T-cell (primary cell): ENCODE results near the gene SLC2A5. TPM values are rescaled to one million over a fixed set of nuclear protein-coding genes. Genes with fewer than 3 reads are reported as not detected.
"Not testable (repeated sequence)": the region's sequence is repeated elsewhere in the genome, so short reads cannot be mapped to it uniquely, and the experiment has no call there.

Source experiments
- ATAC-seq, 4 experiments: fragments of 200-7000 bp in 3 of 4; fragments of 150-1000 bp in 1 of 4; cut with Tn5 transposase; replicated peaks in 1 of 4; 1 replicate in 3 of 4; 2 replicates in 1 of 4; pipeline ENCODE4 v1.10.0; 2021; ENCODE audit warnings: moderate library complexity in 3 of 4, mild to moderate bottlenecking in 2 of 4, moderate number of reproducible peaks in 1 of 4
- CTCF ChIA-PET, 2 donors: fragments of 300-600 bp; sonication (Branson Sonifier 250); formaldehyde crosslinking; loops; one replicate each; lab custom pipeline; 2022; ENCODE audit warnings: antibody characterized with exemption in 2 of 2; lab: Charles Lee
- POLR2A ChIA-PET, 2 donors: fragments of 300-600 bp; sonication (Branson Sonifier 250); formaldehyde crosslinking; loops; one replicate each; lab custom pipeline; 2022; ENCODE audit warnings: antibody characterized with exemption in 2 of 2; lab: Charles Lee
- DNase-seq, 35 experiments: peaks; one replicate each; pipeline versions ENCODE4 v3.0.0 to v3.0.0-alpha.2; 2013 to 2023
- H3K27ac ChIP-seq: one replicate; pipeline ENCODE4 v1.5.1; 2013; ENCODE audit warnings: low read length
- H3K27me3 ChIP-seq, 2 experiments: replicated peaks in 1 of 2; 1 replicate in 1 of 2; 2 replicates in 1 of 2; pipeline versions ENCODE4 v1.6.1 to v1.7.0; 2013; ENCODE audit warnings: low read length in 1 of 2, mixed read lengths in 1 of 2; ENCODE audit not compliant: control insufficient read depth in 2 of 2, insufficient read depth in 2 of 2; ENCODE audit errors: extremely low read depth in 1 of 2
- H3K36me3 ChIP-seq, 2 donors: 1 replicate in 1 of 2; 2 replicates in 1 of 2; pipeline versions ENCODE4 v1.6.1 to v1.7.0; 2013; ENCODE audit warnings: low read length in 1 of 2; ENCODE audit not compliant: control insufficient read depth in 2 of 2, insufficient read depth in 1 of 2; ENCODE audit errors: extremely low read depth in 1 of 2
- H3K4me1 ChIP-seq, 2 experiments: 1 replicate in 1 of 2; 2 replicates in 1 of 2; pipeline versions ENCODE4 v1.6.1 to v1.7.0; 2013; ENCODE audit warnings: low read length in 2 of 2, mixed read lengths in 1 of 2; ENCODE audit not compliant: insufficient read depth in 2 of 2, control insufficient read depth in 1 of 2; ENCODE audit errors: extremely low read depth in 1 of 2
- H3K4me3 ChIP-seq, 2 donors: 1 replicate in 1 of 2; 2 replicates in 1 of 2; pipeline versions ENCODE4 v1.5.1 to v1.7.0; 2013; ENCODE audit warnings: mild to moderate bottlenecking in 2 of 2, low read length in 1 of 2, moderate library complexity in 1 of 2; ENCODE audit not compliant: control insufficient read depth in 1 of 2; ENCODE audit errors: extremely low read depth in 1 of 2
- H3K9me3 ChIP-seq: 2 replicates; pipeline ENCODE4 v1.7.0; 2013
- H3K27ac Mint-ChIP-seq, 2 donors: one replicate each; pipeline ENCODE4 v1.8.0; 2020 to 2021; ENCODE audit warnings: mild to moderate bottlenecking in 2 of 2, mixed read lengths in 2 of 2
- H3K27me3 Mint-ChIP-seq, 2 donors: one replicate each; pipeline ENCODE4 v1.8.0; 2021 to 2022; ENCODE audit warnings: mixed read lengths in 2 of 2
- H3K36me3 Mint-ChIP-seq: one replicate; pipeline ENCODE4 v1.8.0; 2021; ENCODE audit warnings: mixed read lengths
- H3K4me1 Mint-ChIP-seq, 3 donors: one replicate each; pipeline ENCODE4 v1.8.0; 2020 to 2022; ENCODE audit warnings: mixed read lengths in 3 of 3, mild to moderate bottlenecking in 1 of 3
- H3K4me3 Mint-ChIP-seq, 3 donors: one replicate each; pipeline ENCODE4 v1.8.0; 2020 to 2022; ENCODE audit warnings: mild to moderate bottlenecking in 3 of 3, mixed read lengths in 3 of 3, moderate library complexity in 3 of 3
- H3K9me3 Mint-ChIP-seq, 3 donors: one replicate each; pipeline ENCODE4 v1.8.0; 2020 to 2022; ENCODE audit warnings: mixed read lengths in 3 of 3
- WGBS: methylation state at CpG from one replicate; pipeline ENCODE4 v1.1.5; 2013; ENCODE audit warnings: missing lambda C conversion rate; ENCODE audit not compliant: insufficient coverage; 5-methylcytosine and 5-hydroxymethylcytosine counted together
- total RNA-seq, 35 experiments: library from RNA in 6 of 35; stranded (reverse) in 6 of 35; fragments of 120-200 nt in 1 of 35; gene quantifications; one replicate each; pipeline versions ENCODE4 v1.2.1 to v1.2.4 and lab custom pipeline; 2013 to 2026

Gene SLC2A5
- total RNA-seq, 5 donors from 2014 or later (not counting 1 experiment from before 2014, with no cell fraction given): 0.32 to 1.5 (median 0.86) TPM

DNA sequence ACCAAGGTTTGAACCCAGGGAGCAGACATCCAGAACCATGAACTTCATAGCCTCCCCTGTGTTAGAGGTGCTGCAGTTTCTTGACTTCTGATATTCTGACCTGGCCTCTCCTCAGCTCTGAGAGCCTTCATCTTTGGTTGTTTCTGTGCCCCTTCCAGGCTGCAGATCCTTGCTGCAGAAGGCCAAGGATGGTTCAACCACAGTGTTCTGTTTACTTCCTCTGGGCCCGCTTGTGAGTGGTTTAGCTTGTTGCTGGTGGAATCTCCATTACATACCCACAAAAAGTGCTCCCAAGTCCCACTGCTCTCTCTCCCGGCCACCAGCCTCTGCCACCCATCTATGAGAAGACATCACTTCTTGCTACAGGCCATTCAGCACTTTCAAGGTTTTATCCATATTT lies 34.2 kb downstream of the SLC2A5 start:
- H3K36me3 ChIP-seq: no peaks in the 10 kb centered on the region
- peaks cover 2% of the 10 kb centered on the region for H3K9me3 ChIP-seq
- no peak overlapping the region for H3K4me3 ChIP-seq
- no peaks in the 10 kb centered on the region for H3K4me1 ChIP-seq
- Mint-ChIP-seq H3K9me3 (peaks cover 8 to 18% (median 12%) of the 10 kb centered on the region in 3 donors), H3K4me3 (no peak overlapping the region), H3K27me3 (peaks cover 5% of the 10 kb centered on the region in 2 donors), H3K36me3 (peaks cover 4% of the 10 kb centered on the region), H3K4me1 (peaks cover 0 to 4% (median 0%) of the 10 kb centered on the region in 3 donors), H3K27ac (no peak overlapping the region)
- no CpG with 5 or more reads among the region's 2 CpGs for WGBS
- CTCF ChIA-PET: no interaction called here
- no peak for ATAC-seq
- H3K27ac ChIP-seq: no peak overlapping the region
- POLR2A ChIA-PET: no interaction called here
- DNase-seq: no peak
- peaks cover 0 to 21% of the 10 kb centered on the region in 2 experiments for H3K27me3 ChIP-seq

GRCh38 chr1:9033363-9033762 lies 36.1 kb downstream of the SLC2A5 start:
- Mint-ChIP-seq H3K27me3 (peaks cover 5 to 9% of the 10 kb centered on the region in 2 donors), H3K9me3 (peaks cover 8 to 18% (median 12%) of the 10 kb centered on the region in 3 donors), H3K4me3 (no peak overlapping the region), H3K4me1 (peaks cover 0 to 4% (median 0%) of the 10 kb centered on the region in 3 donors), H3K36me3 (peaks cover 4% of the 10 kb centered on the region), H3K27ac (no peak overlapping the region)
- no peak overlapping the region for H3K27ac ChIP-seq
- no peaks in the 10 kb centered on the region for H3K36me3 ChIP-seq
- peaks cover 2% of the 10 kb centered on the region for H3K9me3 ChIP-seq
- no peak for ATAC-seq
- no peaks in the 10 kb centered on the region for H3K4me1 ChIP-seq
- H3K27me3 ChIP-seq: peaks cover 0 to 18% of the 10 kb centered on the region in 2 experiments
- 38% methylated on average over 4 of the region's 5 CpGs for WGBS
- ChIA-PET CTCF (no interaction called here), POLR2A (no interaction called here)
- H3K4me3 ChIP-seq: no peak overlapping the region
- no peak for DNase-seq

- no peaks in the 10 kb centered on the region for H3K4me1 ChIP-seq
- no peak for DNase-seq
- no peak overlapping the region for H3K27ac Mint-ChIP-seq
- H3K4me1 Mint-ChIP-seq: no peaks in the 10 kb centered on the region
- ChIA-PET POLR2A (no interaction called here), CTCF (no interaction called here)
- H3K9me3 ChIP-seq: peaks cover 2% of the 10 kb centered on the region
- H3K27me3 ChIP-seq: peaks cover 0 to 14% of the 10 kb centered on the region in 2 experiments
- peaks cover 4% of the 10 kb centered on the region for H3K36me3 Mint-ChIP-seq
- peaks cover 8 to 18% (median 12%) of the 10 kb centered on the region in 3 donors for H3K9me3 Mint-ChIP-seq
- no peak for ATAC-seq
- no peak overlapping the region for H3K4me3 ChIP-seq
- H3K27me3 Mint-ChIP-seq: peaks cover 5 to 9% of the 10 kb centered on the region in 2 donors
- 83% methylated on average over 10 of the region's 12 CpGs for WGBS
- H3K4me3 Mint-ChIP-seq: no peak overlapping the region
- H3K36me3 ChIP-seq: no peaks in the 10 kb centered on the region
- H3K27ac ChIP-seq: no peak overlapping the region
These were observed 37.8 kb downstream of the SLC2A5 start for GRCh38 chr1:9031484-9032259.

DNA sequence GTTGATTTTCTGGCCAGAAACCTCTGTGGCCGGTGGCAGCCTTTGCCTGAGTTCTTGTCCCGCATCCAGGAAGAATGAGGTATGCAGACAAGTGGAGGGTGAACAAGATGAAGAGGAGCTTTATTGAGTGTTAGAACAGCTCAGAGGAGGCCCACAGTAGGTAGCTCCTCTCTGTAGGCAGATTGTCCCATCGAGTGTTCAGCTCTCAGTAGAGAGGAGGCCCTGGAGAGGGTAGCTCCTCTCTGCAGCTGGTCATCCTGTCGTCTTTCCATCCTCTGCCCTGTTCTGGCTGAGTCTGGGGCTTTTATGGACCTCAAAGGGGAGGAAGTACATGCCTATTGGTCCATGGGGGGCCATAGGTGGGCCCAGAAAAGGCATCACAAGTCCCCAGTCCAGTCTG lies 38.4 kb downstream of the SLC2A5 start:
- POLR2A ChIA-PET, H3K36me3 Mint-ChIP-seq, H3K4me1 Mint-ChIP-seq, H3K36me3 ChIP-seq, H3K4me3 ChIP-seq, H3K4me3 Mint-ChIP-seq, H3K27ac Mint-ChIP-seq, DNase-seq, H3K9me3 ChIP-seq, H3K4me1 ChIP-seq, H3K27ac ChIP-seq, ATAC-seq, CTCF ChIA-PET, H3K27me3 Mint-ChIP-seq: not testable (repeated sequence)
- peaks cover 0 to 17% of the 10 kb centered on the region in 2 experiments for H3K27me3 ChIP-seq
- H3K9me3 Mint-ChIP-seq: peaks cover 8 to 18% (median 12%) of the 10 kb centered on the region in 3 donors
- WGBS: 68% methylated on average over 4 of the region's 4 CpGs

GRCh38 chr1:9028921-9029705 lies 40.3 kb downstream of the SLC2A5 start:
- H3K27me3 ChIP-seq: peaks cover 0 to 18% of the 10 kb centered on the region in 2 experiments
- H3K36me3 ChIP-seq: no peaks in the 10 kb centered on the region
- 60% methylated on average over 1 of the region's 5 CpGs for WGBS
- Mint-ChIP-seq H3K27ac (no peak overlapping the region), H3K4me3 (no peak overlapping the region), H3K4me1 (no peaks in the 10 kb centered on the region), H3K9me3 (peaks cover 0 to 4% (median 3%) of the 10 kb centered on the region in 3 donors), H3K36me3 (no peaks in the 10 kb centered on the region), H3K27me3 (peaks cover 4 to 5% of the 10 kb centered on the region in 2 donors)
- POLR2A ChIA-PET: no interaction called here
- H3K27ac ChIP-seq: no peak overlapping the region
- H3K4me1 ChIP-seq: no peaks in the 10 kb centered on the region
- H3K4me3 ChIP-seq: no peak overlapping the region
- H3K9me3 ChIP-seq: no peaks in the 10 kb centered on the region
- ATAC-seq: no peak
- CTCF ChIA-PET: no interaction called here
- no peak for DNase-seq

DNA sequence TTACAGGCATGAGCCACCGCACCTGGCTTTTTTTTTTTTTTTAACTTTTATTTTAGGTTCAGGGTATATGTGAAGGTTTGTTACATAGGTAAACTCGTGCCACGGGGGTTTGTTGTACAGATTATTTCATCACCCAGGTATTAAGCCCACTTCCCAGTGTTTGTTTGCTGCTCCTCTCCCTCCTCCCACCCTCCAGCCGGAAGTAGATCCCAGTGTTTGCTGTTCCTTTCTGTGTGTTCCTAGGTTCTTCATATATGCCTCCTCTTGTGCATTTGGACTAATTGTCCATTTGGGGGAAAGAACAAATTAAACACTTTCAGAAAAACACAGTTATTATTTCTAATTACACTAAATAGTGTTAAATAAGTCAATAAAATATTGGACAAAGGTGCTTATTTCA lies 42.1 kb downstream of the SLC2A5 start:
- ChIA-PET CTCF (no interaction called here), POLR2A (no interaction called here)
- Mint-ChIP-seq H3K27me3 (peaks cover 2 to 4% of the 10 kb centered on the region in 2 donors), H3K4me1 (no peaks in the 10 kb centered on the region), H3K9me3 (peaks cover 0 to 4% (median 3%) of the 10 kb centered on the region in 3 donors), H3K4me3 (no peak overlapping the region), H3K36me3 (no peaks in the 10 kb centered on the region), H3K27ac (no peak overlapping the region)
- no peak for ATAC-seq
- H3K4me1 ChIP-seq: no peaks in the 10 kb centered on the region
- no peak overlapping the region for H3K27ac ChIP-seq
- H3K27me3 ChIP-seq: peaks cover 0 to 17% of the 10 kb centered on the region in 2 experiments
- H3K36me3 ChIP-seq: no peaks in the 10 kb centered on the region
- H3K4me3 ChIP-seq: no peak overlapping the region
- no CpG with 5 or more reads among the region's 4 CpGs for WGBS
- no peaks in the 10 kb centered on the region for H3K9me3 ChIP-seq
- no peak for DNase-seq
